Kasumi-1 (cell line): ENCODE measurements around the gene HGS.
A peak's percentile ranks its signal among the peaks of the same experiment; 100 is the strongest.
"Not testable (repeated sequence)": the region's sequence is repeated elsewhere in the genome, so short reads cannot be mapped to it uniquely, and the experiment has no call there.

Experiments used
- DNase-seq, 2 experiments: peaks; one replicate each; lab custom pipeline; 2025; lab: John Stamatoyannopoulos, UW

Gene HGS

DNA sequence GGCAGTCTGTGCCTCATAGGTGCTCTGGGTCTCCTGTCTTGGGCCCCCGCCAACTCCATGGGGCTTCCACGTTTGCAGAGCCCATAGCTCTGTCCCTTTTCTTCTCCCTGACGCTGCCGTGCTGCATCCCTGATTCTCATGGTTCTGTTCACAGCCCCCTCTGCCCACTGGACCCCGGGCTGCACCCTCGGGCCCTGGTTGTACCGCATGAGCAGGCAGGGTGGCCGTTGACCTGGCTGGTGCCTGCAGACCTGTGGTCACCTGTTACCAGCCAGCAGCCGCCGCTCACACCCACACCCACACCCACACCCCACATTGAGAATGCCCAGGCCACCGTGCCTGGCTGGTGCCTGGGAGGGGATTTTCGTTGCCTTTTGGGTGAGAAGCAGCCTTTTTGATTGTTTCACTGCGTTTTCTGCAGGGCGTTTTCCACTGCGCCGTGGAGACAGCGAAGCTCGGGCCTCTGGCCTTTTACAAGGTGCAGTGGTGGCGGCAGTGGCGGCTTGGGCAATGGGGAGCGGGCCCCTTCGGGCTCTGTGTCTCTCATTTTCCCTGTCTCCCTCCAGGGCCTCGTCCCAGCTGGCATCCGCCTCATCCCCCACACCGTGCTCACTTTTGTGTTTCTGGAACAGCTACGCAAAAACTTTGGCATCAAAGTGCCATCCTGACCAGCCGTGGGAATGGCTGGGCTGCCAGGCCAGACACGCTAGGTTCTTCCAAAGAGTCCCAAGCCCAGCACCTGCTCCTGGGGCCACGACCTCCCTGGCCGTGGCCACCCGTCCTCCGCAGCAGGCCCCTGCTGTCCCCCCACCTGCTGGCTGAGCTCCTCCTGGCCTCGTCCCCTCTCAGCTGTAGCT is 35.8 kb downstream of the HGS start:
- DNase-seq, result no peak

DNA sequence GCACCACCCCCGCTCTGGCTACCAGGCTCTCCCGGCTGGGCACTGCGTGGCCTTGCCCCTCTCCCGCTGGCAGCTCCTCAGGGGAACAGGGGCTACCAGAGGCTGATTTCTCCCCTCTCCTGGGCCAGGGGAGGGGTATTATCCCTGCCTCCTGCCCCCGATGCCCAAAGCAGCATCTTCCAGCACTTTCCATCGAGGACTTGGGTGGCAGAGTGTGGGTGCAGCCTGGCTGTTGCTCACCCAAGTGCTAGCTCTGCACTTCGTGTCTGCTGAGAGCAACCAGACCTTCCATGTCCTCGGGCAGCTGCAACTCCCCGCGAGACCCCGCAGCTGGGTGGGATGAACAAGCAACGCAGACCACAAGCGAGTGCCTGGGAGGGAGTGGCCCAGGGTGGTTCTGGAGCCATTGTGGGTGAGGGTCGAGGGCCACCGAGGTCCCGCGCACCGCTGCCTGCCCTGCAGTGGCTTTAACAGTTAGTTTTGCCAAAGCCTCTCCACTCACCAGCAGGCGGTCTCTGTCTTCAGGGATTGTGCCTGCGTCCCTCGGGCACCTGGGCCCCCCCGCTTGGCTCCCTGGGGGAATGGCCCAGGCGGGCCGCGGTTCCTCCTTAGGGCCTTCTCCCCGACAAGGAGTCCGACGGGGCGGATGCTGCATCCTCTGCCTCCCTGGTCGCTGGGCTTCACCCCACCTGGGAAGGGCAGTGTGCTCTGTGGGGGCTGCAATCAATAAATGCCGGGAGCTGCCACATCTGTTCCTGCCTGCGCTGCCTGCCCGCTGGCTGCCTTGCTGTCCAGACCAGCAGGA is 36.7 kb downstream of the HGS start:
- DNase-seq, result no peak

DNA sequence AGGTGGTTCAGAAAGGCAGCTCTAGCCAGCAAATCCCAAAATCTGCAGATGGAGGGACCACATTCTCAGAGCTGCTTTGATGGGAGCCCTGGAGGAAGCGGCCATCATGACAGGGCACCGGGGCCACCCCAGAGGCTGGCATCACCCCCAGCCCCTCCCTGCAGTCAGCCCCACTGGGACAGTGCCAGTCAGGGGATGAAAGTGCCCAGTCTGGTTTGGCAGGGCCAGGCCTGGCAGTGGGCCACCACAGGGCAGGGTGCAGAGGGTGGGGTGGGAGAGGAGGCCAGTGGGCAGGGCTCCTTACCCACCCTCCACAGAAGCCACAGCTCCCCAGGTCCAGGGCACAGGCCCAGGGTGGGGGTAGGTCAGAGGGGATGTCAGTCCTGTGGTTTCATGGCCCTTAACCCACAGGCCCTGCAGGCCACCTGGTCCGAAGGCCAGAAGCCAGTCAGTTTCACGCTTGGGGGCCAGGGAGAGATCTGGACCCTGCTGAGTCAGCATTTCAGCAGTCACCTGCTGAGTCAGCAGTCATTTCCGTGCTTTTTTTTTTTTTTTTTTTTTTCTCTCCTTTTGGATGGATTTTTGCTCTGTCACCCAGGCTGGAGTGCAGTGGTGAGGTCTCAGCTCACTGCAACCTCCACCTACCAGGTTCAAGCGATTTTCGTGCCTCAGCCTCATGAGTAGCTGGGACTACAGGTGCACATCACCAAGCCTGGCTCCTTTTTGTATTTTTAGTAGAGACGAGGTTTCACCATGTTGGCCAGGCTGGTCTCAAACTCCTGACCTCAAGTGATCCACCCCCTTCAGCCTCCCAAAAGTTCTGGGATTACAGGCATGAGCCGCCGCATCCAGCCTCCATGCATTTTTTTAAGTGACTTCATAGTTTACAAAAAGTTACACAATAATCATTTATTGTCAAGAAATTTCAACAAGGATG is 38.6 kb downstream of the HGS start:
- no peak for DNase-seq

DNA sequence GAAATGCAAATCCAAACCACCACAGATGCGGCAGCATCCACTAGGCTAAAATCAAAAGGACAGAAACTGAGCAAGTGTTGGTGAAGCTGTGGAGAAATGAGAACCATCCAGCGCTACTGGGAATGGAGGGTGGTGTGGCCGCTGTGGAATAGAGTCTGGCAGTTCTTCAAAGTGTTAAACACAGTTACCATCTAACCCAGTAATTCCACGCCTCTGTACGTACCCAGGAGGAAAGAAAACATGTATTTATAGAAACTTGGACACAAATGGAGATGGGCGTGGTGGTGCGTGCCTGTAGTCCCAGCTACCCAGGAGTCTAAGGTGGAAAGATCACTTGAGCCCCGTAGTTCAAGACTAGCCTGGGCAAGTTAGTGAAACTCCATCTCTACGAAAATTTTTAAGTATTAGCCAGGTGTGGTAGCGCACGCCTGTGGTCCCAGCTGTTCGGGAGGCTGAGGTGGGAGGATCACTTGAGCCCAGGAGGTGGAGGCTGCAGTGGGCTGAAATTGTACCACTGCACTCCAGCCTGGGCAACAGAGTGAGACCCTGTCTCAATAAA is 39.9 kb downstream of the HGS start:
- DNase-seq, result peak in 1 of 2 experiments; percentile 17

DNA sequence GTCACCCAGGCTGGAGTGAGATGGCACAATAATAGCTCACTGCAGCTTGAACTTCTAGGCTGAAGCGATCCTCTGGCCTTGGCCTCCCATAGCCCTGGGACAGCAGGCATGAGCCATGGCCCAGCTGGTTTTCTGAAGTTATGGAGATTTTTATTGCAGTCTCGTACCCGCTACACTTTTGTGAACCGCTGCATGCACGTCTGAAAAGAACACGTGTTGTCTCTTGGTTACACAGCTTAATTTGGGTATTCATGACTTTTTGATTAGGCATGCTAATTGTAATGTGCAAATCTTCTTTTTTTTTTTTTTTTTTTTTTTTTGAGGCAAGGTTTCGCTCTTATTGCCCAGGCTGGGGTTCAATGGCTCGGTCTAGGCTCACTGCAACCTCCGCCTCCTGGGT is 41.6 kb downstream of the HGS start:
- DNase-seq, result no peak

DNA sequence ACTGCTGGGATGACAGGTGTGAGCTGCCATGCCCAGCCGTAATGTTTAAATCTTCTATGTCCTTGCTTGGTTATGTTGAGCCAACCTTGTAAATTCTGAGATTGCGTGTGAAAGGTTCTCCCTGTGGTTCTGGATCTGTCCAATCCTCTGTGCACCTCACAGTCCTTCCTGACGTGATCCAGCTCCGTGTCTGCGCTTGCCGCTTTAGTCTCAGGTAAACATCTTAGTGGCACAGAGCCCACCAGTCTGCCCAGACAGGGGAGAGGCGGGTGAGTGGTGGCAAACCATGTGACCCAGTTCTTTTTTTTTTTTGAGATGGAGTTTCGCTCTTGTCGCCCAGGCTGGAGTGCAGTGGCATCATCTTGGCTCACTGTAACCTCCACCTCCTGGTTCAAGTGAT is 42.2 kb downstream of the HGS start:
- no peak for DNase-seq

DNA sequence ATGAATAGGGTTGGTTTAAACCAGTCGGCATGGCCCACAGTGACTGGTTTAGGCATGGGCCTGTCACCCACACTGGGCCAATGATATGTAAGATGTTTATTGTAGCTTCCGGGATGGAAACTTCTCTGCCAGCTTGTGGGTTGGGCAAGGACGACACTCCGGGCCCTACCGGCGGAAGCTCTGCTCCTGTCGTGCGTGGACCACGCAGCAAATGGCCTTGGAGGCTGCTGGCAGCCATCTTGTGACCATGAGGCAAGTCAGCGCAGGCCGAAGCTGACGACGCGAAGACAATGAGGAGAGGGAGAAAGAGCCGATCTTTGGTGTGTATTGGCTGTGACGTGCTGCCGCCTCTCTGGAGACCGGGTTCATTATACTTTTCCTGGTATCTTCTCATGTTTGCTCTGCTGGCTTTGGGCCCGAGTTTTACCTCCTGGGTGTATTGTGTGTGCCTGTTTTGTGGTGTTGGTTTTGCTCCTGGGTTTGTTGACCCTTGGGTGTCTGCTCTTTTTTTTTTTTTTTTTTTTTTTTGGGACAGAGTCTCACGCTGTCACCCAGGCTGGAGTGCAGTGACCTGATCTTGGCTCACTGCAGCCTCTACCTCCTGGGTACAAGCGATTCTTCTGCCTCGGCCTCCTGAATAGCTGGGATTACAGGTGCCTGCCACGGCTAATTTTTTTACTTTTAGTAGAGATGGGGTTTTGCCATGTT is 43.7 kb downstream of the HGS start:
- DNase-seq, result no peak

DNA sequence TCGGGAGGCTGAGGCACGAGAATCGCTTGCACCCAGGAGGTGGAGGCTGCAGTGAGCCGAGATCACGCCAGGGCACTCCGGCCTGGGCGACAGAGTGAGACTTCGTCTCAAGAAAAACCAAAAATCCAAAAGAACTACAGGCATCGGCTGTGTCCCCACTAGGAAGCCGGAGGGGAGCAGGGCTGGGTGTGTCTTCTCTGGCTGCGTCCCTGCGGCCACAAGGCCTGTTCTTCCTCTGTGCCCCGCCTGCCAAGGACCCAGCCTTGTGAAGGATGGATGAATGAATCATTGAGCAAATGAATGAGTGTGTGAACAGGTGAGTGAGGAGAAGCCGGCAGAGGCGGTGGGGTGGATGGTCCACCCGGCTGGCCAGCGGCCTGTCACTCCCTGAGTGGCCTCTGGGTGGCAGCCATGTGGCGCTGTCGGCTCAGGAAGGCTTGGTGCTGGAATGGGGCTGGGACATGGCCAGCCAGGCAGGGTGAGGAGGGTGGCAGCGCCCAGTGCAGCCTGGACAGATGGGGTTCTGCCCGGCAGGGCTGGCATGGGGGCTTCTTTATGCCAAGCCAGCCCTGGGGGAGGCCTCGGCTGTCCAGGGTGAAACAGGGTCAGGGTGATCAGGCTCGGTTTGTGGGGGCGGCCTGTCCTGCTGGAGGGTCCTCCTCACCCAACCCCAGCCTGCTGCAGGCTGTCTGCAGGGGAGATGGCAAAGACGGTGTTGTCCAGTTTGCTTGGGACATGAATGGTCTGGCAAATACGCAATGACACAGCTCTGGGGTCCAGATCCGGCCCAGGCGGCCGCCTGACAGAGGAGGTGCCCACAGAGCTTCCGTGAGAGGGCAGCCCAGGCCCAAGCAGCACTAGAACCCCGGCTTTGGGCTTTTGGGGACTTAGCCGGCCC is 49.9 kb downstream of the HGS start:
- peak; percentile 54 to 79 for DNase-seq

DNA sequence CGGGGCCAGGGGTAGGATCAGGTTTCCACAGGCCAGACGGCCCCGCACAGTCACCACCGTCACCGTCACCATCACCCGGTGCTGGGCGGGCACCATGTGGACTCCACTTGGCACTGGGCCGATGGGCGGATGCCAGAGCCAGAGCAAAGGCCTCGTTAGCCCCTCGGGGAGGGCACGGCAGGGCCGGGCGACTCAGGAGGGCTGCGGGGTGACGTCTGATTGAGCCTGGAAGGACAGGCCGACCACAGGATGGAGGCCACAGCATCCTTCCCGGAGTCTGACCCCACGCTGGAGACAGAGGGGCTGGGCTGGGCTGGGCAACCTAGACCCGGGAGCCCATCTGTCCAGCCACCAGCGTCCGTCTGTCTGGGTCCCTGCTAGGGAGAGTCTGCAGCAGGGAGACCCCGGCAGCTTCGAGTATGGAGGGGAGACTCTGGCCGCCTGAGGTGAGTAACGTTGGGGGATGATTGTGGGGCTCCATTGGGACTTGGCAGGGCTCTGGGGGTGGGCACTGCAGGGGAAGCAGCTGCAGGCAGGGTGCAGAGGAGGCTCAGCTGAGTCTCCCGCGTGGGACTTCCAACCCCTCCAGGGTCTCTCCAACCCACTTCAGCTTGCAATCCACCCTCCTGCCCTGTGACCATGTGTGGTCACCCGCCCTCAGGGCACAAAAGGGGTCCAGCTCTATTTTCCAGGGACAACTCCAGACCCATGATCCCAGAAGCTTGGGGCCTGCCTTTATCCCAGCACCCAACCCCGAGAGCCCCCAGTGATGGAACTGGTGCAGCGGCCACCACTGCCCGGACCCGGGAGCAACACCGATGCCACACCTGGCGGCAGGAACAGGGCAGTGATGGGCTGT is 50.8 kb downstream of the HGS start:
- no peak for DNase-seq

DNA sequence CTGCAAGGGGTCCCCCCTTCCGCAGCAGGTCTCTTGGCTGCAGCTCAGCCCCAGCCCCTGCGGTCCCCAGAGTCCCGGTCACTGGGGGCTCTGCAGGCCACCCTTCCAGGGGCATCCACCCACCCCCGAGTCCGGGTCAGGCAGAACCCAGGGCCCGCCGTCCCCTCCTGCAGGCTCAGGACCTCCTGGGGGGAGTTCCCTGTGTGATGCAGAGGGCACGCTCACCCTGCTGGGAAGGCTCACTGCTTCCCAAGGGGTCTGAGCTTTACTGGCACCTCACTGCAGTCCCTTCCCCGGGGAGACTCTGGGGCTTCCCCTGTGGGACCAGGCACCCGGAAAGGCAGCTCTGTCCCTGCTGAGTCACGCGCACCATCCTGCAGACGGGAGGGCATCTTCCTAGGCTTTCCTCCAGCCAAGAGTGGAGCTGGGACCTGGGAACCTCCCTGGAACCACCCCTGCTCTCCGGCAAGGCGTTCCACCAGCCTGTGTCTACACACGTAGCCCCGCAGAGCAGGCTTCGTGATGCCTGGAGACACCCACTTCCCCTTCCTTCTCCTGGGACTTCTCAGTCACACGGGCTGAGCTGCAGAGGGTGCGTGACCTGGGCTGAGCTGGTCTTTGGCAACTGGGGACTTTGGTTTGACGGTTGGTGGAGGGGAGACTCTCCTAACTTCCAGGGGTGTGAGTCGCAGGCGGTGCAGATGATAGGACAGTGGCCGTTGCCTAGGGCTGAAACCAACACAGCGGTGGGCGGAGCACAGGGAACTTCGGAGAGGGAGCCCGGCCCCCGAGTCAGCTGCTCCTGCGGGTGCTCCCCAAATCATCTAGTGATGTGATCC is 51.7 kb downstream of the HGS start:
- DNase-seq, result peak; percentile 91 to 95

DNA sequence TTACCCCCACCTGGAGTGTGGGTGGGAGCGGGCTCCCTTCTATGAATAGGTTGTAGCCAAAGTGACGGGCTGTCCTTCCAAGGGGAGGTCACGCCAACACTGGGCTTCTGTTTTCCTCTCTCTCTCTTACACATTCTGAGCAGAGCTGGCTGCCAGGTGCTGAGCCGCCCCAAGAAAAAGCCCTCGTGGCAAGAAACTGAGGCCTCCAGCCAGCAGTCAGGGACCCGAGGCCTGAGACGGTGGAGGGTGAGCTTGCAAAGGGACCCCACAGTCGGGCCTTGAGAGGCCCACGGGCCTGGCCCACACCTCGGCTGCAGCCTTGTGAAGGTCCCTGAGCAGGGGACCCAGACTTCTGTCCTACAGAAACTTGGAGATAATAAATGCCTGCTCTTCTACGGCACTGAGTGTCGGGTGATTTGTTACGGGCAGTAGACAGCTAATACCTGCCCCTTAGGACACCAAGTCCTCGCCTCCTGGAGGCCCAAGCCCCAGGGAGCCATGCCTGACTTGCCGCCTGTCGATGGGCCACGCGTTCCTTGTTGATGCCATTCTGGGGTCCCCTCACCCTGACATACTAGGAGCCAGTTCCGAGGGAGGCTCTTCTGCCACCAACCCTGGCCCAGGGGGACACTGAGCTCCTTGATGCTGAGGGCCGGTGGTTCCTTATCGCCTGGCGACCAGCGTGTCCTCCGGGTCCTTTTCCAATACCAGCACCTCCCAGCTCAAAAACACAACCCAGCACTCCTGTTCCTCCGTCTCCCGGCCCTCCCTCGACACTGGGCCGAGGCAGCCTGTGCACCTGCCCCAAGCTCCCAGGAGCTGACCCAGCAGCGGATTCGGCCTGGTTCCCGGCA is 54.4 kb downstream of the HGS start:
- no peak for DNase-seq

DNA sequence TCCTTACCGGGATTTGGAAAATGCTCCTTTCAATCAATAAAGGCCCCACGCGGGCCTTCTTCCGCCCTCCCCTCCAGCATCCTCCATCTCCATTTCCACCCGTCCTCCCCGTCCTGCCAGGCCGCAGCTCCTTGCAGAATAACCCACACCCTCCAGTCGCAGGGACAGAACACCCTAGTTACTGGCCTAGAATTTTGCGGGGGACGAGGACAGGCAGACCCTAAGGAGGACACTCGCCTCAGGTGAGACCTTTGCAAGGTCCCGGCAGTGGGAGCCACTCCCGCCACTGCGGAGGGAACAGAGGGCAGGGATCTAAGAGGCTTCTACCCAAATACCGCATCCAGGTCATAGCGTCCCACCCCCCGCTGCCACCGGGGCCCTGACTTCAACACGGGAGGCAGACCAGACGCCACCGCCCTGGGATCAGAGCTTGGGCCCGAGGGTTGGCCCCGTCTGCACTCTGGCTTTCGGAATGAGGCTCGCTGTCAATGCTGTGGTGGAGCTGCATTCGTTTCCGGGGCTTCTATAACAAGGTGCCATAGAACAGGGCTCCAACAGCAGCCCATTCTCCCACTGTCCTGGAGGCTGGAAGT is 55.1 kb downstream of the HGS start:
- DNase-seq, result no peak

DNA sequence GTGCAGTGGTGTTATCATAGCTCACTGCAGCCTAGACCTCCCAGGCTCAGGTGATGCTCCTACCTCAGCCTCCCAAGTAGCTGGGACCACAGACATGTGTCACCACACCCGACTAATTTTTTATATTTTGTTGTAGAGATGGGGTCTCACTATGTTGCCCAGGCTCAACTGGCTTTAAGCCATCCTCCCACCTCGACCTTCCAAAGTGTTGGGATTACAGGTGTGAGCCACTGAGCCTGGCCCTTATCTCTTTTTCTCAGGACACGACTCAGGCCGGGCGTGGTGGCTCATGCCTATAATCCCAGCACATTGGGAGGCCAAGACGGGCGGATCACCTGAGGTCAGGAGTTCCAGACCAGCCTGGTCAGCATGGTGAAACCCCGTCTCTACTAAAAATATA is 55.8 kb downstream of the HGS start:
- DNase-seq, result not testable (repeated sequence)

DNA sequence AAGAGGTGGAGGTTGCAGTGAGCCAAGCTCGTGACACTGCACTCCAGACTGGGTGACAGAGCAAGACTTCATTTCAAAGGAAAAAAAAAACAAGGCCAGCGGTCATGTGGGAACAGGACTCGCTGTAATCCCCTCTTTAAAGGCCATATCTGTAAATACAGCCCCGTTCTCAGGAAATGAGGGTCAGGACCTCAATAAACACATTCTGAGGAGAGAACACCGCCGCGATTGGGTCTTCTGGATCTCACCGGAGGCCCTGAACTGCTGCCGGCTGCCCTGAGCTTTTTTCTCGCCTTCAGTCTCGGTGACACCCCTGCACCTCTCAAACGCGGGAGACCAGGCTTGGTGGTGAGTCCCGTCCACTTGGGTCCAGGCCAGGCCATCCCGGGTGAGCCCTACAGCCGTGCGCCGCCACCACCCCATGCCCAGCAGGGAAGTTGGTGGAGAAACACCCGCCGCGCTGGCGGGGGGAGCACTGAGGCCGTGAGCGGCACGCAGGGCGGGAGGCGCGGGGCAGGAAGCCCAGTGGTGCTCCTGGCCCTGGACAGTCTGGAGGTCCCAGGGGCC is 56.7 kb downstream of the HGS start:
- no peak for DNase-seq

DNA sequence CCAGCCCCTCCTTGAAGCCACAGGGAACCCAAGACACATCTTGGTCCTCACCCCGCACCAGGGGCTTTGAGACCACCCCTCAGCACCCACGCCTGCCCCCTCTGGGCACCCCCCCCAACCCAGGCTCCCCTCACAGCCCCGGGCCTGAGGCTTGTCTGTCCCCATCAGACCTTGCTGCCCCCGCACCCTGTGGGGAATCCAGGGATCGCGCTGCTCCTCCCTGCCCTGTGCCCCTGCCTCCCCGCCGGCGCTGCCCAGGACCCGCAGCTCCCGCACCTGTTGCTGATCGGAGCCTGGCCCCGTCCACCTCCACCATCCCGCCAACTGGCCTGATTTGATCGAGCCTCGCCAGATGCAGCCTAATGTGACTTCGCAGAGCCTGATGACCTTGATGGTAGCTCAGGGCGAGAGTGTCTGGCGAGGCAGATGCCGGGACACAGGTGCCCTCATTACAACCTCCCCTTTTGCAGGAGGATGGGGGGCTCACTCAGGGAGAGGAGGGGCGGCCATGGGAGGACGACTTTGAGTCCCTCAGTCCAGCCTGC is 57.3 kb downstream of the HGS start:
- DNase-seq, result no peak
